HCT116 (cell line): Measurements from ENCODE around the gene KRT28. TPM values are rescaled to one million over a fixed set of nuclear protein-coding genes. Genes with fewer than 3 reads are reported as not detected.

Experiments used
- ATAC-seq: fragments of 200-7000 bp; cut with Tn5 transposase; 2 replicates; pipeline ENCODE4 v1.9.1; 2020; ENCODE audit warnings: mild to moderate bottlenecking, moderate library complexity
- BruUV-seq: library from RNA; stranded (reverse); fragments of 400-500 nt; replicated peaks from 2 replicates; lab custom pipeline; 2021; lab: Mats Ljungman, UMichigan
- CTCF ChIA-PET: fragments of 300-600 bp; sonication (Branson Sonifier 250); formaldehyde crosslinking; loops from one replicate; lab custom pipeline; 2021; ENCODE audit warnings: antibody characterized with exemption; lab: Charles Lee
- POLR2A ChIA-PET: fragments of 300-600, 350-600 bp; sonication (Branson Sonifier 250); formaldehyde crosslinking; loops from one replicate; lab custom pipeline; 2021; ENCODE audit warnings: antibody characterized with exemption; lab: Charles Lee
- RAD21 ChIA-PET, 2 experiments: fragments of 300-600 bp; sonication (Branson Sonifier 250); formaldehyde crosslinking; loops; one replicate each; lab custom pipeline; 2023; ENCODE audit warnings: low total read pairs in 2 of 2; ENCODE audit not compliant: uncharacterized antibody in 2 of 2, unreplicated experiment in 2 of 2, low non-redundant PET in 1 of 2; lab: Charles Lee
- DNase-seq: peaks from one replicate; pipeline ENCODE4 v3.0.0-alpha.2; 2010; ENCODE audit warnings: low read depth, low spot score
- H2AFZ ChIP-seq: fragments of 200-600 bp; shearing (Covaris generic), sonication (generic); 2 replicates; pipeline ENCODE4 v1.6.1; 2017; ENCODE audit warnings: low read depth, mixed run types, mixed read lengths, antibody characterized with exemption, low read length; ENCODE audit not compliant: poor library complexity, severe bottlenecking
- H3K27ac ChIP-seq: 2 replicates; pipeline ENCODE4 v1.5.1; 2012; ENCODE audit warnings: low read depth, low read length
- H3K27me3 ChIP-seq: fragments of 200-600 bp; sonication (generic); 2 replicates; pipeline ENCODE4 v1.6.1; 2016; ENCODE audit warnings: mixed run types, low read length, mixed read lengths; ENCODE audit not compliant: insufficient read depth
- H3K36me3 ChIP-seq, 2 experiments: fragments of 200-500 bp in 1 of 2; fragments of 200-600 bp in 1 of 2; sonication (Bioruptor generic) in 1 of 2; sonication (generic) in 1 of 2; 2 replicates each; pipeline versions ENCODE4 v1.5.1 to v1.6.1; 2014 to 2016; ENCODE audit warnings: low read length in 2 of 2, inconsistent platforms in 1 of 2, mixed read lengths in 1 of 2, mixed run types in 1 of 2; ENCODE audit not compliant: insufficient read depth in 2 of 2, control insufficient read depth in 1 of 2
- H3K4me1 ChIP-seq, 2 experiments: fragments of 200-600 bp in 1 of 2; sonication (generic) in 1 of 2; 2 replicates each; pipeline versions ENCODE4 v1.5.1 to v1.6.1; 2012 to 2017; ENCODE audit warnings: low read length in 2 of 2, inconsistent platforms in 1 of 2, mild to moderate bottlenecking in 1 of 2, mixed read lengths in 1 of 2, mixed run types in 1 of 2, moderate library complexity in 1 of 2; ENCODE audit not compliant: insufficient read depth in 2 of 2, control insufficient read depth in 1 of 2
- H3K4me2 ChIP-seq: fragments of 200-600 bp; sonication (generic); 2 replicates; pipeline ENCODE4 v1.6.1; 2017; ENCODE audit warnings: mixed run types, low read length, mixed read lengths
- H3K4me3 ChIP-seq, 2 experiments: fragments of 200-600 bp in 1 of 2; sonication (generic) in 1 of 2; replicated peaks in 1 of 2; 2 replicates each; pipeline ENCODE4 v1.5.1; 2011 to 2016; ENCODE audit warnings: low read length in 2 of 2, control low read depth in 1 of 2, low read depth in 1 of 2, mild to moderate bottlenecking in 1 of 2, mixed read lengths in 1 of 2, mixed run types in 1 of 2
- H3K79me2 ChIP-seq: fragments of 200-600 bp; sonication (generic); 2 replicates; pipeline ENCODE4 v1.6.1; 2017; ENCODE audit warnings: mild to moderate bottlenecking, mixed run types, low read length, moderate library complexity, mixed read lengths; ENCODE audit not compliant: insufficient read depth
- H3K9ac ChIP-seq: fragments of 200-600 bp; sonication (generic); 2 replicates; pipeline ENCODE4 v1.6.1; 2016; ENCODE audit warnings: low read length, mixed read lengths
- H3K9me2 ChIP-seq: fragments of 200-600 bp; sonication (generic), shearing (Covaris generic); 2 replicates; pipeline ENCODE4 v1.6.1; 2017; ENCODE audit warnings: mixed run types, mild to moderate bottlenecking, moderate library complexity; ENCODE audit not compliant: insufficient read depth
- H3K9me3 ChIP-seq, 2 experiments: fragments of 200-500 bp in 1 of 2; fragments of 200-600 bp in 1 of 2; sonication (Bioruptor generic) in 1 of 2; sonication (generic) in 1 of 2; 2 replicates each; pipeline ENCODE4 v1.6.1; 2014 to 2017; ENCODE audit warnings: low read length in 2 of 2, mixed read lengths in 2 of 2, inconsistent platforms in 1 of 2, low read depth in 1 of 2, mild to moderate bottlenecking in 1 of 2, mixed run types in 1 of 2, moderate library complexity in 1 of 2; ENCODE audit not compliant: control insufficient read depth in 1 of 2, insufficient read depth in 1 of 2
- H4K20me1 ChIP-seq: fragments of 200-600 bp; sonication (generic), shearing (Covaris generic); 2 replicates; pipeline ENCODE4 v1.6.1; 2017; ENCODE audit warnings: mixed run types, mild to moderate bottlenecking, moderate library complexity; ENCODE audit not compliant: insufficient read depth
- ATF3 ChIP-seq: IDR thresholded peaks from 2 replicates; pipeline ENCODE4 v1.6.1; 2012
- CBX3 ChIP-seq: IDR thresholded peaks from 2 replicates; pipeline ENCODE4 v1.6.1; 2012; ENCODE audit warnings: low read depth
- CEBPB ChIP-seq: IDR thresholded peaks from 2 replicates; pipeline ENCODE4 v1.6.1; 2012; ENCODE audit warnings: low read depth
- CTCF ChIP-seq, 3 experiments: fragments of 200-600 bp in 1 of 3; sonication (generic) in 1 of 3; IDR thresholded peaks in 2 of 3; conservative IDR thresholded peaks in 1 of 3; 2 replicates each; pipeline ENCODE4 v1.5.1; 2012 to 2017; ENCODE audit warnings: low read depth in 2 of 3, low read length in 2 of 3, antibody characterized with exemption in 1 of 3, borderline replicate concordance in 1 of 3, control low read depth in 1 of 3, mild to moderate bottlenecking in 1 of 3, mixed read lengths in 1 of 3, mixed run types in 1 of 3, moderate library complexity in 1 of 3; ENCODE audit not compliant: insufficient read depth in 1 of 3
- EGR1 ChIP-seq: IDR thresholded peaks from 2 replicates; pipeline ENCODE4 v1.6.1; 2012; ENCODE audit warnings: low read depth
- EZH2 ChIP-seq: fragments of 200-600 bp; sonication (generic); IDR thresholded peaks from 2 replicates; pipeline ENCODE4 v1.6.1; 2017; ENCODE audit warnings: antibody characterized with exemption, mixed run types
- EZH2phosphoT487 ChIP-seq: fragments of 200-600 bp; IDR thresholded peaks from 2 replicates; pipeline ENCODE4 v1.6.1; 2018; ENCODE audit warnings: antibody characterized with exemption, borderline replicate concordance
- JUND ChIP-seq: IDR thresholded peaks from 2 replicates; pipeline ENCODE4 v1.6.1; 2012
- MAX ChIP-seq: IDR thresholded peaks from 2 replicates; pipeline ENCODE4 v1.6.1; 2012
- POLR2A ChIP-seq: IDR thresholded peaks from 2 replicates; pipeline ENCODE4 v1.7.0; 2011; ENCODE audit warnings: borderline replicate concordance; ENCODE audit not compliant: insufficient read depth, insufficient read length; ENCODE audit errors: extremely low read depth
- POLR2AphosphoS5 ChIP-seq: IDR thresholded peaks from 2 replicates; pipeline ENCODE4 v1.6.1; 2011; ENCODE audit warnings: mild to moderate bottlenecking, low read depth, low read length, moderate library complexity
- RAD21 ChIP-seq: IDR thresholded peaks from 2 replicates; pipeline ENCODE4 v1.6.1; 2012; ENCODE audit warnings: low read depth, mild to moderate bottlenecking
- SP1 ChIP-seq: IDR thresholded peaks from 2 replicates; pipeline ENCODE4 v1.6.1; 2012; ENCODE audit warnings: low read depth
- SRF ChIP-seq: IDR thresholded peaks from 2 replicates; pipeline ENCODE4 v1.6.1; 2012; ENCODE audit warnings: low read depth
- TCF7L2 ChIP-seq: IDR thresholded peaks from 2 replicates; pipeline ENCODE4 v1.7.0; 2011; ENCODE audit warnings: borderline replicate concordance, inconsistent platforms; ENCODE audit not compliant: insufficient read depth, insufficient read length; ENCODE audit errors: extremely low read depth
- YY1 ChIP-seq: IDR thresholded peaks from 2 replicates; pipeline ENCODE4 v1.6.1; 2011; ENCODE audit warnings: low read length, low read depth, moderate library complexity, mild to moderate bottlenecking; ENCODE audit not compliant: insufficient replicate concordance; ENCODE audit errors: extremely low read depth
- ZBTB33 ChIP-seq: IDR thresholded peaks from 2 replicates; pipeline ENCODE4 v1.6.1; 2011; ENCODE audit warnings: mild to moderate bottlenecking, low read length, moderate library complexity; ENCODE audit not compliant: insufficient replicate concordance; ENCODE audit errors: extremely low read depth
- ZFX ChIP-seq: fragments of 450-650 bp; IDR thresholded peaks from 2 replicates; pipeline ENCODE4 v1.6.1; 2017
- ZNF274 ChIP-seq: fragments of 200-500 bp; sonication (Bioruptor generic); IDR thresholded peaks from 2 replicates; pipeline ENCODE4 v1.6.1; 2014; ENCODE audit warnings: mild to moderate bottlenecking, low read depth, low read length, inconsistent platforms
- intact Hi-C: fragments of 100-400 bp; cut with micrococcal nuclease; formaldehyde crosslinking; loops from 2 replicates; pipeline ENCODE4 v1.10.0; 2022
- total RNA-seq: library from RNA; stranded (reverse); gene quantifications from one replicate; pipeline ENCODE4 v1.2.1, GENCODE V29; 2021; ENCODE audit not compliant: unreplicated experiment

Gene KRT28
- total RNA-seq, 1 experiment from 2014 or later: not detected

GRCh38 chr17:40836020-40836419, 36.3 kb upstream of the KRT28 start:
- H3K27me3 ChIP-seq: no peaks in the 10 kb centered on the region
- no peak overlapping the region for H3K9ac ChIP-seq
- DNase-seq (no peak), ATAC-seq (no peak)
- peaks cover 3 to 12% of the 10 kb centered on the region in 2 experiments; a peak in 1 of 4 replicates for H3K36me3 ChIP-seq
- POLR2A ChIA-PET: no interaction called here
- H4K20me1 ChIP-seq: no peaks in the 10 kb centered on the region
- H3K4me2 ChIP-seq: no peak overlapping the region
- no peak overlapping the region for H3K27ac ChIP-seq
- H2AFZ ChIP-seq: no peak overlapping the region
- peaks cover 10% of the 10 kb centered on the region; the same call in 1 of the 2 replicates for H3K79me2 ChIP-seq
- no TSS peak for BruUV-seq
- intact Hi-C loops: no loop called here
- H3K4me3 ChIP-seq: no peak overlapping the region
- TF ChIP-seq EGR1 (no peak), EZH2phosphoT487 (no peak), CBX3 (no peak), ZFX (no peak), JUND (no peak), TCF7L2 (no peak), RAD21 (no peak), ATF3 (no peak), EZH2 (no peak), CTCF (IDR thresholded peaks at IDR 0.05 in 2 of 3, conservative IDR thresholded peaks at IDR 0.05 in 1 of 3; ENCODE audit: borderline replicate concordance in 1 of 3, insufficient read depth in 1 of 3, low read depth in 2 of 3, low read length in 2 of 3) (no peak), MAX (no peak), ZBTB33 (no peak), CEBPB (no peak), ZNF274 (no peak), SP1 (no peak), POLR2AphosphoS5 (no peak), YY1 (no peak), SRF (no peak), POLR2A (no peak)
- H3K4me1 ChIP-seq: no peaks in the 10 kb centered on the region
- CTCF ChIA-PET: no interaction called here
- RAD21 ChIA-PET: no interaction called here
- no peaks in the 10 kb centered on the region for H3K9me3 ChIP-seq
- H3K9me2 ChIP-seq: no peaks in the 10 kb centered on the region
